ENCODE measurements around the gene CRB1.

GRCh38 chr1:197470330-197470729 is 202.3 kb downstream of the CRB1 start:
- no peak for TF ChIP-seq FOXJ3 (CRISPR knock-in tag; IDR thresholded peaks at IDR 0.05)
- TF ChIP-seq USF2 (CRISPR knock-in tag; IDR thresholded peaks at IDR 0.05): no peak
- no peak for TF ChIP-seq FOS (IDR thresholded peaks at IDR 0.05; ENCODE audit: extremely low read depth, insufficient read length)
- no peak for TF ChIP-seq ZNF740 (CRISPR knock-in tag; IDR thresholded peaks at IDR 0.05)
- TF ChIP-seq ZNF740 (tag; IDR thresholded peaks at IDR 0.05): no peak
- TF ChIP-seq CTCF (IDR thresholded peaks at IDR 0.05 in 2 of 3, conservative IDR thresholded peaks at IDR 0.05 in 1 of 3; ENCODE audit: insufficient read depth in 2 of 3, low read depth in 1 of 3, low read length in 3 of 3): no peak
- TF ChIP-seq GABPA (tag; conservative IDR thresholded peaks at IDR 0.05; ENCODE audit: low read depth): no peak
- no peak for TF ChIP-seq NR3C1 (CRISPR knock-in tag; IDR thresholded peaks at IDR 0.05)
- no peak for TF ChIP-seq REST (IDR thresholded peaks at IDR 0.05; ENCODE audit: borderline replicate concordance)
- no peak for TF ChIP-seq REST (CRISPR knock-in tag; IDR thresholded peaks at IDR 0.05; ENCODE audit: low read depth)
- TF ChIP-seq HSF4 (CRISPR knock-in tag; IDR thresholded peaks at IDR 0.05; ENCODE audit: borderline replicate concordance): no peak
- no peak for TF ChIP-seq BRCA1 (IDR thresholded peaks at IDR 0.05)
- no peak for TF ChIP-seq BRCA1 (CRISPR knock-in tag; IDR thresholded peaks at IDR 0.05)
- TF ChIP-seq SAFB (IDR thresholded peaks at IDR 0.05; ENCODE audit: borderline replicate concordance, low read depth, low read length): no peak
